NK-92 treated with Interleukin-12 subunit alpha and Interleukin-12 subunit beta, amount 100 ng/mL, for 24 hours (cell line): Measurements from ENCODE around the gene IFI27L1.

Experiments
- DNase-seq: peaks from one replicate; lab custom pipeline; 2025; lab: John Stamatoyannopoulos, UW

Gene IFI27L1

DNA sequence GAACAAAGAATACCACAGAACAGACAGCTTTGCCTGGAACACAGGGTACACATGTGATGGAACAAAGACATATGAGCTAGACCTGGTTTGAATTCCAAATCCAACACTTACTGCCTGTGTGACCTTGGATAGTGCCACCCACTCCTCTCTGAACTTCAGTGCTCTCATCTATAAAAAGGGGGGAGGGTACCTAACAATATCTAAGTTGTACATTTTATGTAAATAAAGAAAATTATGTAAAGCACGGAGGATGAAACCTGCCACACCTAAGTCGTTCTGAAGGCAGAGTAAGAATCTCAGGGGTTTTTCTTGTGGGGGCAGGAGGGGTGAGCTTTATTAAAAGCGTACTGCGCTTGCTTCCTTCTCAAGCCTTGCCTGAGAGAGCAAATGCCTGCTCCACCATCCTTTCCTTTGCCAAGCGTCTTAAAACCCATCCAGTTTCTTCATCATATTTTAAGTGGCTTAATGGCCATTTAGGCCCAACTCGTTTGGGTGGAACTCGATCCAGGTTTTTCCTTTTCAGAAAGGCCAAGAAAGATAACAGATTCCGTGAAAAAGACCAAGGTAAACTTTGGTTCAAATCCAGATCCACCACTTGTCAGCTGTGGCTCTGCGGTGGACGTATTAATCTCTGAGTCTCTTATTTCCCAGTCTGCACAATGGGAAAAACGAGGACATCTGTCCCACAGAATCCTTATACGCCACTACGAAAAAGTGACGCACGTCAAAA, 1.1 kb upstream of the IFI27L1 start:
- DNase-seq = no peak

DNA sequence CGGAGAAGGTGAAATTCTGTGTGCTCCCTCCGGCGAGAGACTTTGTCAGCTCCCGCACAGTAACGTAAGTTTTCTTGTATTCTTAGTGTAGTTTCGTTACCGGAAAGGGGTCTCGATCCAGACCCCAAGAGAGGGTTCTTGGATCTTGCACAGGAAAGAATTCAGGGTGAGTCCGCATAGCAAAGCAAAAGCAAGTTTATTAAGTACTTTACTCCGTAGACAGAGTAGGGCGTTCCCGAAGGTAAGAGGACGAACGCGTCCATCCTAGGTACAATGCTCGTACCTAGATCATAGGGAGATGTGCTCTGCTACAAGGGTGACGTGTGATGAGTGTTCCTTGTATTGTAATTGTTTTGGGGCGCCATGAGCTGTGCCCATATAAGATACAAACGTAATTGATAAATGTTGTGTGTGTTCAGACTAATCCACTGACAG, 293 bp downstream of the IFI27L1 start:
- no peak for DNase-seq

DNA sequence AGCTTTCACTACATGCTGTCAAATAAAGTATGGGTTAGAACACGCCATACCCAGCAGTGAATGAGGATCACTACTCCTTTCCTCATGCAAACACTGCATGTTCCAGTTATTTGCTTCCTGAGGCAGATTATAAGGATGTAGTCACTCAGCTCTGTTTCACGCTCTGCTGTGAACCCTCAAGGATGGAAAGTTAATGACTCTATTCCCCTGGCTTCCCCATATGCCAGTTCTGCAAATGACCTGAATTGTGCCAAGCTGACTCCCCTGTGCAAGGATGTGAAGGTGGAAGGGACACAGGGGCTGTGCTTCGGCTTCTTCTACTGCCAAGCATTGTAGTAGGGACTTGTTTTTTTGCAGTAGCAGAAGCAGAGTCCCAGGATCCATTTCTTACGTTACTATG, 6.8 kb downstream of the IFI27L1 start:
- no peak for DNase-seq

DNA sequence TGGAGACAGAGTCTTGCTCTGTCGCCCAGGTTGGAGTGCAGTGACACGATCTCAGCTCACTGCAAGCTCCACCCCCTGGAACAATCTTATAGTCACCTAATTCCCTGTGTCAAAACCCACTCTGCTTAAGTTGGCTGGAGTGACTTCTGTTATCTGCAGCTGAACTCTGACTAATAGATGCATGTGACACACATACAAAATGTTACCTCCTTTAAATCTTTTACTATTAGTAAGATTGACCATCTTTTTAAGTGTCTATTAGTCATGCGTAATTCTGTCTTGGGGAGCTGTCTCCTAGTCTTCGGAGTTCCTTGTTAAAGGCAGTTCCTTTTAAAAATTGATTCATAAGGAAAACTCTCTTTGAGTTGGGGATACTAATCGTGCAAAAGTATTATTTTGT, 7.4 kb downstream of the IFI27L1 start:
- DNase-seq = no peak

DNA sequence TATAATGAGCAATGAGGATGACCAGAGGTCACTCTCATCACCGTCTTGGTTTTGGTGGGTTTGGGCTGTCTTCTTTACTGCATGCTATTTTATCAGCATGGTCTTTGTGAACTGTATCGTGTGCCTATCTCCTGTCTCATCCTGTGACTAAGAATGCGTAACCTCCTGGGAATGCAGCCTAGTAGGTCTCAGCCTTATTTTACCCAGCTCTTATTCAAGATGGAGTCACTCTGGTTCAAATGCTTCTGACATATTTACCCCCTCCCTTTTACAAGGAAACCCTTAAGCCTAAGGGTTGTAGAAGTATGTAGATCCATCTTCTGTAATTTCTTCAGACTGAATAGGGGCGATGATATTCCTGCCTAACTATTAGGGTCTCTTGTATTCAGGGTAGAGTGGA, 8.4 kb downstream of the IFI27L1 start:
- no peak for DNase-seq

DNA sequence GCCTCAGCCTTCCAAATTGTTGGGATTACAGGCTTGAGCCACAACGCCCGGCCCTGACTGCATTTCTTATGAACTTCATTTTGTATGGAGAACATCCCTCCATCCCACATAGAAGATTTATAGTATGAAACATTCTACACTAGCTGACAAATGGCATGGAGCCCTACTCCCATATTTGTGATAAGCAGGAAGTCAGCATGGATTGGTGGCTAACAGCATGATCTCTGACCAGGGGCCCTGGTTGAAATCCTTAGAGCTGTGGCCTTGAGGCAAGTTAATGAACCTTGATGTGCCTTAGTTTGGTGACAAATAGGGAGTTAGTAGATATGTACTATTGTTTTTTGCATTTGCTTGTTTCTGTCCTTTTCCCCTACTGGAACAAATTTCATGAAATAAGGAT, 12.3 kb downstream of the IFI27L1 start:
- no peak for DNase-seq

DNA sequence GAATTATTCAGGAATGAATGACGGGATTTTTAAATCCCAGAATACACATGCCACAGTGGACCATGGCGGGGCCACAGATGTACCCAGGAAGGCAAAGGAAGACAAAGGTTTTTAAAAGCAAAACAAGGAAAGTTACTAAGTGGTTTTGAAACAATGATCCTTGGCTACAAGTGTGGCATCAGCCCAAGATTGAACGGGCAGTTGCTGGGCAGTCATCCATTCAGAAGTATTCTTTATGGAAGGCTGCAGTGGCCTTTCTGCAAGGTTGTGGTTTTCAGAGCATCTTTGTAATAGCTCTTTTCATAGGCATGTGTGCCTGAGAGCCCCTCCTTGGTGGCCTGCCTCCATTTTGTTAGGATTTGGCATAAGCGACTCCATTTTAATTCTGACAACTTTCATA, 16.0 kb downstream of the IFI27L1 start:
- no peak for DNase-seq

DNA sequence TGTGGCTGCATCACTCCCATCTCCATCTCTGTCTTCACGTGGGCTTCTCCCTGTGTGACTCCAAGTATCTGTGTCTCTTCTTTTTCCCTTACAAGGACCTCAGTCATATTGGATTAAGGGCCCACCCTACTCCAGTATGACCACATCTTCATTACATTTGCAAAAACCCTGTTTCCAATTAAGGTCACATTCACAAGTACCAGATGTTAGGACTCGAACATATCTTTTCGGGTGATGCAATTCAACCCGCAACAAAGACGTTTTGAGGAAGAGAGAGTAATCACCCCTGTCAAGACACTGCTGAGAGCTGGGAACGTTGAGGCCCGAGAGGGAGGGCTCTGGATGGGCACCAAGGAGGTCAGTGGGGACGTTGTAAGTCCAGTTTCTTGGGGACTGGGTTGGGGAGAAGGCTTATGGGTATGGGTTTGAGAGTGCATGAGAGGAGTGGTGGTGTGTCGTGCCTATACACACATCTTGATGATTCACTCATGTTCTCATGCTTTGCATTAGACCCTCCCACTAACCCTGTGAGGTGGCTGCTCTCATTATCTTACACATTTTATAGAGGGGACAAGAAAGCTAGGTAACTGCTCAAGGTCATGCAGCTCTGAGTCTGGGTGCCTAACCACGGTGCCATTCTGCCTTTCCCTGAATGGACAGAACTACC, 17.3 kb downstream of the IFI27L1 start:
- DNase-seq = no peak

DNA sequence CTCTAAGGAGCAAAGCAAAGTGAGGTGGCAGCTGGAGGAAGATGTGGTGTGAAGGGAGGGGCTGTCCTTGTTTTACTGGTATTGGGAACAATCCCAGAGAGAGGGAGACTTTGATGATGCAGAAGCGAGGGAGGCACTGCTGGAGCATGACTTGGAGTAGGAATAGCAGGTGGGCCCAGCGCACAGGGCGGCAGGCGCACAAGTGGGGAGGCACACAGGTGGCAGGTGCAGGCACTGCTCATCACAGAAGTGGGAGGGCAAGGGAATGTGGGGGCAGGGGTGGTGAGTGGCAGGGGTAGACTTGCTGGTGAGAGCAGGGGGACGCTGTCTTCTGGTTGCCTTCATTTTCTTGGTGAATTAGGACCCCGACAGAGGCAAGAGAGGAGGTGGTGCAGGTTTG, 17.9 kb downstream of the IFI27L1 start:
- DNase-seq = no peak

DNA sequence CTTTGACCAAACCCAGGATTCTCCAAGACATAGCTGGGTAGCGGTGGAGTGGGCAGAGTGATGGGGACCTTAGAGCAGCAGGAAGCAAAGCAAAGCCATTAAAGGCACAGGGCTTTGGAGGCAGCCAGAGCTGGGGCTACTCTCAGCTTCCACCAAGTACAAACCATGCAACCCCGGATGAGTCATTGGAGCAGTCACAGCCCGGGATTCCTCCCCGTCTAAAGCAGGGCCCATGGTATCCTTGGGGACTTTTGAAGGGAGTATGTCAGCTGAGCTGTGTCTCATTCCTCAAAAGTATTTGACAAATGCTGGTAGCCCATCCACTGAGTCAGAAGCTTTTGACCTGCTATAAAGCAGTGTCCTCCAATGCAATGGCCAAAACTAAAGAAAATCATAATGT, 19.7 kb downstream of the IFI27L1 start:
- no peak for DNase-seq

DNA sequence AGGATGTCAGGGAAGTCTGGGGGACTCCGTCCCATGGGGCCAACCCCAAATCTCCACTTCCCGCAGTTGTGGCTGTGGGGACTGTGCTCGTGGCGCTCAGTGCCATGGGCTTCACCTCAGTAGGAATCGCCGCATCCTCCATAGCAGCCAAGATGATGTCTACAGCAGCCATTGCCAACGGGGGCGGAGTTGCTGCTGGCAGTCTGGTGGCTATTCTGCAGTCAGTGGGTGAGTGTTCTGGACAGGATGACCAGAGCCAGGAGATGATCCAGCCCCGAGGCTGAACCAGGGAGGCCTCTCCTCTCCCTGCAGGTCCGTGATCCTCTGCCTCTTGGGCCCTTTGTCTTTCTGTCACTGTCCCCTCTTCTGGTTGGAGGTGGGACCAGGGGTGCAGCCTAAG, 20.6 kb downstream of the IFI27L1 start:
- DNase-seq = no peak

DNA sequence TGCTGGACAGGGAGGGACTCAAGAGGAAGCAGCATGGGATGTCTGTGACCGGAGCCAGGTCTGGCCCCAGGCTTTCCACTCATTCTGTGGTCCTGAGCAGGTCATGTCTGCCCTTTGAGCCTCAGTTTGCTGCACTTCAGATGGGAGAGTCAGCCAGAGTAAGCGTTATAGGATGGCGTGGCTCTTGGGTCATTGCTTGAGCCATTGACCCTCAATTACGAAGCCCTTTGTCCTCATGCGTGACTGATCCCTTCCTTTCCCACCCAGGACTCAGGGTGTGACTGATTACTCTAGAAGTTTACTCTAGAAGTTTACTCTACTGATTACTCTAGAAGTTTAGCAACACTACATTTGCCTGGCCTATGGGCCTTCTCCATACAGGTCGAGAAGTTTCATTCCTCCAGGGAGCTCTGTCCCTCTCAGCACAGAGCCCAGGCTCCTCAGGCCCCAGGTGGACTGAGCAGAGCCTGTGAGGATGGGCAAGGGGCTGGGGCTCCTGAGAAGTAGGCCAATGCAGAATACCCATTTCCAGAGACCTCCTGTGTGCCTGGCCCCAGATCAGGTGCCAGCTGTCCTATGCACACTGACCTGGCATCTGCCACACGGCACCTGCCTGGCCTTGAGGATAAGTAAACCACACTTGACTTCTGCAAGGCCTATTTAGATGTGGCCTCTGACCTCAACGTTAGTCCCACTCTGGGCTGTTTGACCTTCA, 21.8 kb downstream of the IFI27L1 start:
- no peak for DNase-seq

DNA sequence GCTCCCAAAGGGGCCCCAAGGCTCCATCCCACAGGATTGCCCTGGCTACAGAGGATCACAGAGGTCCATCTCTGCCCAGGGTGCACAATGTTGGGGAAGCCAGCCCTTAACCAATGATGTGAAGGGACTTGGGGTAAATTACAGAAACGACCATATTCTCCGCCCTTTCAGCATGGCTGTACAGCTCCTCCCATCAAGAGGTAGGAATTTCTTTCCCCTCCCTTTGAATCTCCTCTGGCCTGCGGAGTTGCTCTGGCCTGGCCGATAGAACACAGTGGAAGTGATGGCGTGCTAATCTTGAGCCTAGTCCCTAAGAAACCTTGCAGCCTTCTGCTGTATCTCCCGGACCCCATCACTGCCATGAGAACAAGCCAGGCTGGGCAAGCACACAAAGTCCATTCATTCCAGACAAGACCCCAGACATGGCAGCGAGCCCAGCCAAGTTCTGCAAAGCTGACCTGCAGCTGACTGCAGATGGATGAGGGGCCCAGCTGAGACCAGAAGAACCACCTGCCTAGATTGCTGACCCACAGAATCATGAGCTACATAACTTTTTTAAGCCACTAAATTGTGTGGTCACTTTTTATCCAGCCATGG, 22.5 kb downstream of the IFI27L1 start:
- DNase-seq = no peak

DNA sequence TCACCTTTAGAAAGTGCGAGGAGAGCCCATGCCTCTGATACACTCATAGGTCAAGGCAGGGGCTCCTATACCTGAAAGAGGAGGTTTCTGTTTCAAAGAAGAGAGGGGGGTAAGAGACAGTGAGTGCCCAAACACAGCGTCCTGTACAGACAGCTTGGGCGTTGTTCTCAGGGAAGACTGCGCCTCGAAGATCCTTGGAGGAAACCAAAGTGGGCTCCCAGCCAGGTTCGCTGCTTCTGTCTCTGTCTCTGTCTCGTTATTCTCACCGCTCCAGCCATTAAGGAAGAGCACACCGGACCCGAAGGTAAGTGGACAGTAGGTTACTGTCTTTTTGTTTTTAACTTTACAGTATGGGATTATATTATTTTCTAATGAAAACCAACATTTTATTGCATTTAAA, 23.6 kb downstream of the IFI27L1 start:
- no peak for DNase-seq

DNA sequence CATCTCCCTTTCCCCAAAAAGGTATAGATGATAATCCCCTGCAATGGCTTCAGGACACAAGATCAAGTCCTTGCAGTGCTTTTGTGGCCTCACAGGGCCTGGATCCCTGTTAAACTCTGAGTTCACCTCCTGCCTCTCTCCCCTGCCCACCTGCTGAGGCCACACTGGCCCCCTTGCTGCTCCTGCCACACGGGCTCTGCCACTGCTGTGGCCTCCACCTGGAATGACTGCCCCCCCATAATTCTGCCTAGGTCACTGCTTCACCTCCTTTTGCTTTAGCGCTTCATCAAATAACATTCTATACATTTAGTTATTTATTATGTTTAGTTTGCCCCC, 28.8 kb downstream of the IFI27L1 start:
- no peak for DNase-seq

DNA sequence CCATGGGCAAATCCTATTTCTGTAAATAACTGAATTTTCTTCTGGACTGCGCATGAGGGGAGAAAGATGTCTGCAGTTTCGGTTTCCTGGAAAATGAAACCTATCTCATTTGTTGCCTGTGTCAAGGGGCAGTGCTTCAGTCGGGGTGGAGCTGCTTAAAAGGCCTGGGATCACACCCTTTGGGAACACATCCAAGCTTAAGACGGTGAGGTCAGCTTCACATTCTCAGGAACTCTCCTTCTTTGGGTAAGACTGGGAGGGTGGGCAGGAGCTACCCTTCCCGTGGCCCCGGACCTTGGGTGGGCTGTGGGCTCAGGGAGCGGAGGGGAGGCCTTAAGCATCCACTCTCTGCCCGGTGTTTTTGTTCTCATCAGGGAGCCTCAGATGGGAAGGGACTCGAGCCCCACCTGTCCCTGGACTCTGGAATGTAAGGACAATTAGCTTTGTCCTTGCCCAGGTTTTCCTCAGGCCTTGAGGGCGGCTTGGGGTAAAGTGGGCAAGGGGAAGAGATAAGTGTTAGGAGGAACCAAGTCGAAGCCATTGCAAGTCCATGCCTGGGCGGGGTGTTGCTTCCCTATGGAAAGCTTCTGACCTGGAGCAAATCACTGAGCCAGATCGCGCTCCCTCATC, 29.6 kb downstream of the IFI27L1 start, which contains the start of gene IFI27:
Gene IFI27 (plus strand): TSS at position 185 of the 630 bp plus-strand sequence.
- DNase-seq = no peak

DNA sequence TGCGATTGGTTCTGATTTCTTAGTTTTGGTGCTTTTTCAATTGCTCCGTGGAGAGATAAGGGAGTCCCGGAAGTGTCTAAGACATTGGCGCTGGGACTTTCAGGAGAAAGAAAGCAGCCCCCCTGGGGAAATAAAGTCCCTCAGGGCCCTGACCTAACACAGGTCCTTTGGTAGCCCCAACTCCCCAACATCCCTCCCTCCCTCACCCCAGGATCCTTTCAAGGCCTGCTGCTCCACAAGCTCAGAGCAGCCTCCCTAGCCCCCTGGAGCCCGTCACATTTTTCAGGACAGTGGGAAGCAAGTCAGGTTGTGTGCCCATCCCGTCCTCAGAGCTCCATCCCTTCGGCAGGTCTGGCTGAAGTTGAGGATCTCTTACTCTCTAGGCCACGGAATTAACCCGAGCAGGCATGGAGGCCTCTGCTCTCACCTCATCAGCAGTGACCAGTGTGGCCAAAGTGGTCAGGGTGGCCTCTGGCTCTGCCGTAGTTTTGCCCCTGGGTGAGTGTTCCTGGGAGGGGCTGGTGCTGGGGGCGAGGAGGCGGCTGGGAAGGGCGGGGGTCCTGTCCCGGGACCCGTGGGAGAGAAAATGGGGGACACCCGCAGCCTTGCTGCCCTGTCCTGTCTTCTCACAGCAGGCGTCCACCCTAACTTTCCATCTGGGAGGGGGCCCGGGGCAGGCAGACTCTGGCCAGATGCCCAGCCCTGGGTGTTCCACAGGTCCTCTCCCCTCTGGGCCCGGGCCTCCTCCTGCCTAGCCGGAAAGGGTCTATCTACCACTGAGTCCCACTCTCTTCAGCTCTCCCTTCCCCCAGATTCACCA, 30.4 kb downstream of the IFI27L1 start:
- no peak for DNase-seq

DNA sequence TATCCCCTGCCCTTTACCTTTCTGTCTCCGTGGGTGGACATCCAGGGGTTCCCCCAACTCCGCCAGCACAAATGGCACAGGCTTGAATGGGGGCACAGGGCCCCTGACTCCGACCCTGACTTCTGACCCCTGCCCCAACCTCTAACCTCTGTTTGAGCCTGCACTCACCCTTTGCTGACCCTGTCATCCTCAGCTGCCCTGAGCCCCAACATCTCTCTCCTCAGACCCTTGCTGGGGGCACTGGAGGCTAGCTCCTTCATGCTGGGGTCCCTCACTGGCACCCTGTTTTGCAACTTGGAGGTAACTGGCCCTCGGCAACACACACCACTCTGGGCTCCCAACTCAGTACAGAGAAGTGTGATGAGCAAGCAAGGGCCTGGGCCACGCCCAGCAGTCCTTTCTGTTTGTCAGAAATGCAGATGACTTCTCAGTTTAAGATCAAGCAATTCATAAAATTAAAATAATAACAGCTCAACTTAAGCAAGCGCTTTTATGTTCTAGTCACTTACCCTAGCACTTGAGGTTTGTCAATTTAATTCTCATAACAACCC, 31.5 kb downstream of the IFI27L1 start:
- no peak for DNase-seq

DNA sequence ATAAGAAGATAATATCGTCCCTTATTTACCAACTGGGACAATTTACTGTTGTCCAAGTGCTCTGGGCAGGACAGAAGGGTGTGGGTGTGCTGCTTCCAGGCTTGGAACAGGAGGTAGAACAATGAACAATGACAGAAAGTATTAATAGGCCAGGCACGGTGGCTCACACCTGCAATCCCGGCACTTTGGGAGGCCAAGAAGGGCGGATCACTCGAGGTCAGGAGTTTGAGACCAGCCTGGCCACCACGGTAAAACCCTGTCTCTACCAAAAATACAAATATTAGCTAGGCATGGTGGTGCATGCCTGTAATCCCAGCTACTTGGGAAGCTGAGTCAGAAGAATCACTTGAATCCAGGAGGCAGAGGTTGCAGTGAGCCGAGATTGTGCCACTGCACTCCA, 32.0 kb downstream of the IFI27L1 start:
- no peak for DNase-seq

DNA sequence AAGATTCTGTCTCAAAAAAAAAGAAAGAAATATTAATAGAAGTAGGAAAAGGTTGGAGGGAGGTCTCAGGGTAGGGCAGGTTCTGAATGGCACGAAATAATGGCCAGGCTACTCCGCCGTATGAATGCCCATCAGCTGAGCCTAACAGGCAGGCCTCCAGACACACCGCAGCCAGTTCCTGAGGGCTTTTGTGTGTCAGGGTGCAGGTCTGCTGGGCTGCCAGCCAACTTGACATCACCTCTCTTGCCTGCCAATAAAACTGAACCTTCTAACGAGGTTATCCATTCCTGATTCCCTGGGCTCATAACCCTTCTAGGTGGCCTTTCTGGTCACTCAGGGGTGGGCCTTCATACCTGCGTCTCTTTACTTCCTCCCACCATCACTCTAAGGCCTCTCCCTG, 32.4 kb downstream of the IFI27L1 start:
- DNase-seq = no peak

DNA sequence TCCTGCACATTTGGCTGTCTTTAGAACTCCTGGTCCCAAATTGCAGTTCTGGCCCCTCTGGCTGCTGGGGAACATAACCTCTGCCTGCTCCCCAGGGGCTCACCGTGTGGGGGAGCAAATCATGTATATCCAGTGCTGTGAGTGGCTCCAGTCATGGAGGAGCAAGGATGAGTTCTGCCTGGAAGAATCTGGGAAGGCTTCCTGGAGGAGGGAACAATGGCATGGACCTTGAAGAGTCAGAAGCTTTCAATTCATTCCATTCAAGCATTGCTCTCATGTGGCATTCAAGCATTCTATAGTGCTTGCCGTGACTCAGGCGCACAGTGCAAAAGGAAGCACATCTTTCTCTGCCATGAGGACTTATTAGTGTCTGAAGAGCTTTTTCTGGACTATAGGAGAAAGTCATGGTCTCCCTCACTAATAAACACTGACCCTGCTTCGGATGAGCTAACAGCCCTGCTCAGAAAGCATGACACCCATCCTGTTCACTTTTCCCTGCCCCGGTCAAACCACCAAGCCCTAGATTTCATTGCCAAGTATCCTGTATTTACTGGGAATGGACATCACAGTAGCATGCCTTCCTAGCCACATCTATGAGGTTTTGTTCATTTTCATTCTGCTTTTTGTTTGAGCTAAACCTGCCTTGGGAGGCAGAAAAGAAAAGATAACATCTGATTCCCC, 32.9 kb downstream of the IFI27L1 start:
- no peak for DNase-seq
